ENCODE data around the gene STXBP1.

STXBP1 gene

GRCh38 chr9:127693143-127693542 is 81.1 kb downstream of the STXBP1 start:
- DNase-seq (ENCODE audit: low read depth) = no peak

- DNase-seq (ENCODE audit: low read depth) = no peak
Measured at GRCh38 chr9:127693697-127694096, 81.6 kb downstream of the STXBP1 start.

- no peak for DNase-seq (ENCODE audit: low read depth)
Measured at GRCh38 chr9:127694890-127695720, 83.0 kb downstream of the STXBP1 start.

- DNase-seq (ENCODE audit: low read depth) = no peak
Measured at GRCh38 chr9:127697575-127697974, 85.5 kb downstream of the STXBP1 start.

- DNase-seq (ENCODE audit: low read depth) = no peak
Measured at GRCh38 chr9:127698386-127698785, 86.3 kb downstream of the STXBP1 start.

GRCh38 chr9:127698985-127699670 is 87.1 kb downstream of the STXBP1 start:
- peak; percentile 96 for DNase-seq (ENCODE audit: low read depth)

- no peak for DNase-seq (ENCODE audit: low read depth)
Measured at GRCh38 chr9:127700140-127700539, 88.1 kb downstream of the STXBP1 start.

GRCh38 chr9:127700594-127701255 is 88.6 kb downstream of the STXBP1 start:
- no peak for DNase-seq (ENCODE audit: low read depth)

GRCh38 chr9:127703289-127703946 is 91.3 kb downstream of the STXBP1 start:
- no peak for DNase-seq (ENCODE audit: low read depth)

- DNase-seq (ENCODE audit: low read depth) = no peak
Measured at GRCh38 chr9:127705577-127706379, 93.7 kb downstream of the STXBP1 start.

- DNase-seq (ENCODE audit: low read depth) = no peak
Measured at GRCh38 chr9:127706836-127707241, 94.8 kb downstream of the STXBP1 start, which contains the start of gene CFAP157. TSS of gene CFAP157 (plus strand) at chr9:127706988. CDS start at chr9:127707032, 44 bp downstream.

- no peak for DNase-seq (ENCODE audit: low read depth)
Measured at GRCh38 chr9:127707766-127708165, 95.7 kb downstream of the STXBP1 start.

GRCh38 chr9:127708952-127709587 is 97.0 kb downstream of the STXBP1 start:
- DNase-seq (ENCODE audit: low read depth) = no peak

- DNase-seq (ENCODE audit: low read depth) = no peak
Measured at GRCh38 chr9:127710204-127710783, 98.2 kb downstream of the STXBP1 start.

GRCh38 chr9:127711226-127711701 is 99.2 kb downstream of the STXBP1 start:
- no peak for DNase-seq (ENCODE audit: low read depth)

GRCh38 chr9:127711831-127712274 is 99.8 kb downstream of the STXBP1 start:
- DNase-seq (ENCODE audit: low read depth) = no peak

- no peak for DNase-seq (ENCODE audit: low read depth)
Measured at GRCh38 chr9:127712371-127712770, 100.3 kb downstream of the STXBP1 start.

- DNase-seq (ENCODE audit: low read depth) = no peak
Measured at GRCh38 chr9:127712867-127713266, 100.8 kb downstream of the STXBP1 start.

GRCh38 chr9:127714020-127714750 is 102.1 kb downstream of the STXBP1 start:
- no peak for DNase-seq (ENCODE audit: low read depth)

All from GM04504 (cell line).